ENCODE results near the gene TSPAN5. TPM values are rescaled to one million over a fixed set of nuclear protein-coding genes. Genes with fewer than 3 reads are reported as not detected.

Gene TSPAN5
- total and polyA plus RNA-seq, 3 donors from 2014 or later = 27.8 to 57.2 (median 30.8) TPM

DNA sequence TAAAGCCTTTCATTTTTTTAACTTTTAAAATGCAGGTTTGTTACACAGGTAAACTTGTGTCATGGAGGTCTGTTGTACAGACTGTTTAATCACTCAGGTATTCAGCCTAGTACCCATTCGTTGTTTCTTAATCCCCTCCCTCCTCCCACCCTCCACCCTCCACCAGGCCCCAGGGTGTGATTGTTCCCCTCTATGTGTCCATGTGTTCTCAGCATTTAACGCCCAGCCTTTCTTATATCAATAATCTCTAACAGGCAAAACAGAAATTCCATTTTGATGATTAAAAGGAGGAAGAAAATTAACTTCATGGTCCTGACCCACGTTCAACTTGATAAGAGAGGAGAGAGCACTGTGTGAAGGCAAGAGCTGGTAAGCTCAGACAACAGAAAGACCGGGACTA, 75.1 kb downstream of the TSPAN5 start:
- Histone ChIP-seq H3K36me3 (ENCODE audit: low read depth, missing control alignments) (no peaks in the 10 kb centered on the region), H3K27ac (no peak overlapping the region), H3K4me3 (no peak overlapping the region), H3K9me3 (no peaks in the 10 kb centered on the region), H3K27me3 (no peaks in the 10 kb centered on the region), H3K4me1 (peaks cover 31% of the 10 kb centered on the region)
- intact Hi-C loops (cut with DNase I; ENCODE audit: low total_unique reads) = no loop called here
- TF ChIP-seq CTCF (IDR thresholded peaks at IDR 0.05) = no peak
- no peak for TF ChIP-seq POLR2A (IDR thresholded peaks at IDR 0.05)
- 42 to 56% methylated on average over 4 of the region's 4 CpGs for WGBS, 2 donors
- DNase-seq = no peak

DNA sequence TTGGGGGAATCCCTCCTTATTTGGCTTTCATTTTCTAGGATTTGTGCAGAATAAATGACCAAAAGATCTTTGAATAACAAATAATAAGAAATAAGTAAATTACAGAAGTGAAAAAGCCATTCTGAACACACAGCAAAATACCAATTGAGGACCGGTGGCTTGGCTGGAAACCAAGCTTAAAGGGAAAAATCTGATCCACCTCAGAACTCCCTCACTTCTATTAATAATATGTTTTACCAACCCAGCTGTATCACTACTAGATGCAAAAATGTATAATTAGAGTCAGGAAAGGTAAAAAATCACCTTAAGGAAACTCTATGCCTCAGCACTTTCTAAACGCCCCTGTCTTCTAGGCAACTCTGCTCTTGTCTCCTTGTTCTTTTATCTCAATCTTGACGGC, 77.3 kb downstream of the TSPAN5 start:
- DNase-seq = no peak
- Histone ChIP-seq H3K4me1 (peaks cover 20% of the 10 kb centered on the region), H3K27ac (no peak overlapping the region), H3K4me3 (no peak overlapping the region), H3K9me3 (no peaks in the 10 kb centered on the region), H3K27me3 (no peaks in the 10 kb centered on the region), H3K36me3 (ENCODE audit: low read depth, missing control alignments) (no peaks in the 10 kb centered on the region)
- intact Hi-C loops (cut with DNase I; ENCODE audit: low total_unique reads) = no loop called here
- TF ChIP-seq POLR2A (IDR thresholded peaks at IDR 0.05) (no peak), CTCF (IDR thresholded peaks at IDR 0.05) (no peak)
- 55 to 57% methylated on average over 3 of the region's 3 CpGs for WGBS, 2 donors

DNA sequence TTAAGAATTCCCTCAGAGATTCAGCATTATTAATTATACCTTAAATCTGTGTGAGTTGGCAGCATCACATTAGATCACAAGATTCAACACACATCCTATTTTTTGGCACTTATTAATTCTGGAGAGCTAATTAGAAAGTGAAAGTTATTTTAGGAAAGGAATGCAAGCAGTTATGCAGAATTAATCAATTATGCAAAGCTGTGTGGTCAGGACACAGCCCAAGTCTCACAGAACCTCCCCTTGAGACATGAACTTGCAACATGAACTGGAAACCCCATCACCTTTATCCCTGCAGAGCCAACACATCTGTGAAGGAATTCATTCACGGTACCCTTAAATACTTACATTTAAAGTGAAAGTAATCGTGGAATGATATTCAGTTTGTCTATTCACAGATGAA, 80.5 kb downstream of the TSPAN5 start:
- Histone ChIP-seq H3K4me3 (no peak overlapping the region), H3K4me1 (peaks cover 13% of the 10 kb centered on the region), H3K27me3 (no peaks in the 10 kb centered on the region), H3K27ac (peak overlapping the region in 1 of 2 donors; percentile 3), H3K9me3 (no peaks in the 10 kb centered on the region), H3K36me3 (ENCODE audit: low read depth, missing control alignments) (no peaks in the 10 kb centered on the region)
- no peak for TF ChIP-seq CTCF (IDR thresholded peaks at IDR 0.05)
- no peak for TF ChIP-seq POLR2A (IDR thresholded peaks at IDR 0.05)
- no peak for DNase-seq
- intact Hi-C loops (cut with DNase I; ENCODE audit: low total_unique reads) = no loop called here
- 36 to 46% methylated on average over 2 of the region's 2 CpGs for WGBS, 2 donors

- H3K9me3 ChIP-seq = no peaks in the 10 kb centered on the region
- H3K27me3 ChIP-seq = no peaks in the 10 kb centered on the region
- H3K4me1 ChIP-seq = peaks cover under 1% of the 10 kb centered on the region
- peak overlapping the region in 1 of 2 donors; percentile 17 for H3K27ac ChIP-seq
- 67 to 78% methylated on average over 4 of the region's 4 CpGs for WGBS, 2 donors
- no peak for DNase-seq
- H3K4me3 ChIP-seq = no peak overlapping the region
- intact Hi-C loops (cut with DNase I; ENCODE audit: low total_unique reads) = no loop called here
- TF ChIP-seq CTCF (IDR thresholded peaks at IDR 0.05) = no peak
- TF ChIP-seq POLR2A (IDR thresholded peaks at IDR 0.05) = no peak
- H3K36me3 ChIP-seq (ENCODE audit: low read depth, missing control alignments) = no peaks in the 10 kb centered on the region
Measured at GRCh38 chr4:98574816-98575215, 83.6 kb downstream of the TSPAN5 start.

DNA sequence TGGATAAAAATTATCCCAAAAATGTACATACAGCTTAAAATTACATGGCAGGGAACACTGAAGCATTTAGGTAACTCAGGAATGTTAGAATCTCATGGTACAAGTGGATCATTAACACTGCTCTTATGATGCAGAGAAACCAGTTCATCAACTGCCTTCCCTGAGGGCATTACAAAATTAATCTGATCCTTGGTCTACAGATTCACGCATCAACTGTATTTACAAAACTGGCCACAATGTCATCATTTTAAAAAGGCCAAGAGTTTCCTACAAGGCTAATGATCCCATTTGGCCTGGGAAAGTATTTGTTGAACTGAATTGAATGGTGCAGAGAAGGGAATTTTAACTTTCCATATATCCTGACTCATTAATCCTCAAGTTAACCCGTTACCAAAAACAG, 84.6 kb downstream of the TSPAN5 start:
- 68 to 78% methylated on average over 2 of the region's 2 CpGs for WGBS, 2 donors

More for the DNA sequence above, 84.6 kb downstream of the TSPAN5 start:
- no peaks in the 10 kb centered on the region for H3K36me3 ChIP-seq (ENCODE audit: low read depth, missing control alignments)
- TF ChIP-seq CTCF (IDR thresholded peaks at IDR 0.05) = no peak
- no peak for TF ChIP-seq POLR2A (IDR thresholded peaks at IDR 0.05)
- H3K27me3 ChIP-seq = no peaks in the 10 kb centered on the region
- H3K4me3 ChIP-seq = no peak overlapping the region
- intact Hi-C loops (cut with DNase I; ENCODE audit: low total_unique reads) = no loop called here
- no peak for DNase-seq
- H3K9me3 ChIP-seq = no peaks in the 10 kb centered on the region
- peaks cover 7% of the 10 kb centered on the region for H3K4me1 ChIP-seq
- no peak overlapping the region for H3K27ac ChIP-seq

Measured in testis (tissue), 3 donors.